GM21515 (cell line): Measurements from ENCODE around the gene SIGLEC9.

Experiments used
- ATAC-seq: cut with Tn5 transposase; IDR thresholded peaks from one replicate; pipeline ENCODE4 v1.9.1; 2021; ENCODE audit not compliant: unreplicated experiment

SIGLEC9 gene

DNA sequence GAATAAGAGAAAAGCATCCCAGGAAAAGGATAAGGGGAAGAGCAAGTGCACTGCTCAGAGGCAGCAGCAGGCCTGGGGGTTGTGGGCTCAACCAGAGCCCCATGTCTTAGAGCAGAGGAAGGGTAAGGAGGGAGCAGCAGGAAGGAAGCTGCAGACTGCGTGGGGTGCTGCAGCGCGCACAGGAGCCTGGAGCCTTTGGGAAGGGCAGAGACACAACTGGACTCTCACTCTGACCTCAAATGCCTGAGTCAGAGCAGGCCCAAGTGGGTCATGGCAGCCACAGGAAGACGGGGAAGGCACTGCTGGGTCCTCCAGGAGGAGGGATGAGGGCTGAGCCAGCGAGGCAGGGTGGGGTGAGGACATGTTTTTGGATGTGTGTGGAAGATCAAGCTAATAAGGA lies 49.0 kb downstream of the SIGLEC9 start:
- no peak for ATAC-seq

DNA sequence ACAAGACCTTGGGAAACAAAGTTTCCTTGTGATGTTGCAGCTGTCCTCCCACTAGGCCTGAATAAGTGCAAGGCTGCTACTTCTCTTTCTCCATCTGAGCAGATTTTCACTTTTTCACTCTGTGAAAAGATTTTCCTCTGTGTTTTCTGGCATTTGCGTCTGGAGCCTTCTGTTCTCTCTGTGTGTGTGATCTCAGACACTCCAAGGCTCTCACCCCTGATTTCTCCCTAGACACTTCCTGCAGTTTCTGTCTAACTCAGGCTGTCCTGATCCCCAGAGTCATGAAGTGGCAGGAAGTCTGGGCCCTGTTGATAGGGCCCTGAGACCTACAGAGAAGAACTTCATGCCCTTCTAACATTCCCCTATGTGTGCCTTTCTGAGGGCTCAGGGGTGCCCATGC lies 54.5 kb downstream of the SIGLEC9 start:
- no peak for ATAC-seq
